Esophagus muscularis mucosa (tissue), 4 donors: ENCODE data around the gene BBS9. TPM values are rescaled to one million over a fixed set of nuclear protein-coding genes. Genes with fewer than 3 reads are reported as not detected.
"Not testable (repeated sequence)": the region's sequence is repeated elsewhere in the genome, so short reads cannot be mapped to it uniquely, and the experiment has no call there.

Experiments
- DNase-seq: peaks from one replicate; pipeline ENCODE4 v3.0.0-alpha.2; 2017; ENCODE audit errors: extremely low spot score
- H3K27ac ChIP-seq, 4 donors: fragments of 200-600 bp; sonication (generic); replicated peaks in 1 of 4; 1 replicate in 3 of 4; 2 replicates in 1 of 4; pipeline ENCODE4 v1.5.1; 2016 to 2019; ENCODE audit warnings: mild to moderate bottlenecking in 1 of 4
- H3K27me3 ChIP-seq, 4 donors: fragments of 200-600 bp; sonication (generic); one replicate each; pipeline versions ENCODE4 v1.5.1 to v1.6.0; 2016 to 2019
- H3K36me3 ChIP-seq, 4 donors: fragments of 200-600 bp; sonication (generic); one replicate each; pipeline ENCODE4 v1.5.1; 2016 to 2019
- H3K4me1 ChIP-seq, 4 donors: fragments of 200-600 bp; sonication (generic); one replicate each; pipeline ENCODE4 v1.5.1; 2016 to 2019
- H3K4me3 ChIP-seq, 4 donors: fragments of 200-600 bp; sonication (generic); 1 replicate in 2 of 4; 2 replicates in 2 of 4; pipeline ENCODE4 v1.5.1; 2016 to 2019; ENCODE audit warnings: mild to moderate bottlenecking in 4 of 4, moderate library complexity in 1 of 4
- H3K9me3 ChIP-seq, 4 donors: fragments of 200-600 bp; sonication (generic); 1 replicate in 3 of 4; 2 replicates in 1 of 4; pipeline ENCODE4 v1.5.1; 2016 to 2019
- EP300 ChIP-seq: sonication (generic); formaldehyde crosslinking; IDR thresholded peaks from one replicate; pipeline ENCODE4 v1.6.1; 2017; ENCODE audit warnings: antibody characterized with exemption
- POLR2A ChIP-seq: fragments of 450-650 bp; IDR thresholded peaks from one replicate; pipeline ENCODE4 v1.6.1; 2017; ENCODE audit warnings: antibody characterized with exemption, moderate library complexity, mild to moderate bottlenecking, low read depth
- POLR2AphosphoS5 ChIP-seq, 2 donors: sonication (generic); formaldehyde crosslinking; IDR thresholded peaks; one replicate each; pipeline ENCODE4 v1.6.1; 2017; ENCODE audit warnings: antibody characterized with exemption in 2 of 2
- WGBS: methylation state at CpG from one replicate; pipeline ENCODE4 v1.1.5; 2018; 5-methylcytosine and 5-hydroxymethylcytosine counted together
- intact Hi-C: fragments of 100-400 bp; cut with DNase I; formaldehyde crosslinking; loops from one replicate; pipeline ENCODE4 v1.15.1; 2023
- total RNA-seq, 4 donors: library from RNA; depleted of rRNA; stranded (reverse); fragments of >200 nt; gene quantifications; one replicate each; pipeline versions ENCODE4 v1.1.0 to v1.2.1, GENCODE V29; 2016
- TF ChIP-seq, protein P1 (sequence below), 3 experiments: fragments of 200-600 bp in 2 of 3; fragments of 450-650 bp in 1 of 3; sonication (generic) in 2 of 3; IDR thresholded peaks; one replicate each; pipeline ENCODE4 v1.5.1; 2017 to 2019; ENCODE audit warnings: antibody characterized with exemption in 3 of 3, mild to moderate bottlenecking in 2 of 3, moderate library complexity in 1 of 3

Gene BBS9
- total RNA-seq, 4 donors from 2014 or later = 14.7 to 20.8 (median 16.3) TPM

DNA sequence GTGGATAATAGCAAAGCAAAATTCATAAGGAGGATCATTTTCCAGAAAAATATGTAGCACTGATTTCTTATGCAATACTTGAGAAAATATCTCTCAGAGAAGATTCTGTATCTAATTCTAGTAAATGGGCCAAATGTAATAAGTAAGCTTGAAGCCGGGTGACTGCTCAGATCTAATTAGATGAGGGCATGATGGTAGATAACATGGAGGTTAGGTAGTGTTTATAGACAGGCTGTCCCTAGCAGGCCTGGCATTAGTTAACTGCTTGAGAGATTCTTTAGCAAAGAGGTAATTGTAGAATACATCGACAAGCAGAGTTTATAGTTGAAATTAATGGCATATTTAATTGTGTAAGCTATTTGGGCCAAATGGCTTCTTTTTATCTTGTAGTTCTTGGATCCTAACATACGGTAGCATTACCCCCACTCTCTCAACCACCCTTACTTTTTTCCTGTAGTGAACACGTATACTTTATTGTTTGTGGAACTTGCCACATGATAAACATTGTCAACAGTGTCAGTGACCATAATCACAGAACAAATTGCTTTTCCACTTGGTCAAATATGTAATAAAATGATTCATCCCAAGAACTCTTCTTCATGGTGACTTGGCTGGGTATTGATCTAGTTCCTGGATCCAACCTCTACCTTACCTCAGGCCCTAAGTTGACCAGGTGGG lies 343.1 kb downstream of the BBS9 start:
- H3K27me3 ChIP-seq = no peaks in the 10 kb centered on the region
- no peak overlapping the region for H3K4me3 ChIP-seq
- WGBS = 75% methylated on average over 4 of the region's 4 CpGs
- TF ChIP-seq POLR2AphosphoS5 (IDR thresholded peaks at IDR 0.05) (no peak), POLR2A (no peak), EP300 (no peak)
- TF ChIP-seq, protein P1, sequence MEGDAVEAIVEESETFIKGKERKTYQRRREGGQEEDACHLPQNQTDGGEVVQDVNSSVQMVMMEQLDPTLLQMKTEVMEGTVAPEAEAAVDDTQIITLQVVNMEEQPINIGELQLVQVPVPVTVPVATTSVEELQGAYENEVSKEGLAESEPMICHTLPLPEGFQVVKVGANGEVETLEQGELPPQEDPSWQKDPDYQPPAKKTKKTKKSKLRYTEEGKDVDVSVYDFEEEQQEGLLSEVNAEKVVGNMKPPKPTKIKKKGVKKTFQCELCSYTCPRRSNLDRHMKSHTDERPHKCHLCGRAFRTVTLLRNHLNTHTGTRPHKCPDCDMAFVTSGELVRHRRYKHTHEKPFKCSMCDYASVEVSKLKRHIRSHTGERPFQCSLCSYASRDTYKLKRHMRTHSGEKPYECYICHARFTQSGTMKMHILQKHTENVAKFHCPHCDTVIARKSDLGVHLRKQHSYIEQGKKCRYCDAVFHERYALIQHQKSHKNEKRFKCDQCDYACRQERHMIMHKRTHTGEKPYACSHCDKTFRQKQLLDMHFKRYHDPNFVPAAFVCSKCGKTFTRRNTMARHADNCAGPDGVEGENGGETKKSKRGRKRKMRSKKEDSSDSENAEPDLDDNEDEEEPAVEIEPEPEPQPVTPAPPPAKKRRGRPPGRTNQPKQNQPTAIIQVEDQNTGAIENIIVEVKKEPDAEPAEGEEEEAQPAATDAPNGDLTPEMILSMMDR (IDR thresholded peaks at IDR 0.05) = no peak
- H3K27ac ChIP-seq = no peak overlapping the region
- H3K9me3 ChIP-seq = no peaks in the 10 kb centered on the region
- intact Hi-C loops = no loop called here
- H3K4me1 ChIP-seq = no peaks in the 10 kb centered on the region
- no peaks in the 10 kb centered on the region for H3K36me3 ChIP-seq
- no peak for DNase-seq

DNA sequence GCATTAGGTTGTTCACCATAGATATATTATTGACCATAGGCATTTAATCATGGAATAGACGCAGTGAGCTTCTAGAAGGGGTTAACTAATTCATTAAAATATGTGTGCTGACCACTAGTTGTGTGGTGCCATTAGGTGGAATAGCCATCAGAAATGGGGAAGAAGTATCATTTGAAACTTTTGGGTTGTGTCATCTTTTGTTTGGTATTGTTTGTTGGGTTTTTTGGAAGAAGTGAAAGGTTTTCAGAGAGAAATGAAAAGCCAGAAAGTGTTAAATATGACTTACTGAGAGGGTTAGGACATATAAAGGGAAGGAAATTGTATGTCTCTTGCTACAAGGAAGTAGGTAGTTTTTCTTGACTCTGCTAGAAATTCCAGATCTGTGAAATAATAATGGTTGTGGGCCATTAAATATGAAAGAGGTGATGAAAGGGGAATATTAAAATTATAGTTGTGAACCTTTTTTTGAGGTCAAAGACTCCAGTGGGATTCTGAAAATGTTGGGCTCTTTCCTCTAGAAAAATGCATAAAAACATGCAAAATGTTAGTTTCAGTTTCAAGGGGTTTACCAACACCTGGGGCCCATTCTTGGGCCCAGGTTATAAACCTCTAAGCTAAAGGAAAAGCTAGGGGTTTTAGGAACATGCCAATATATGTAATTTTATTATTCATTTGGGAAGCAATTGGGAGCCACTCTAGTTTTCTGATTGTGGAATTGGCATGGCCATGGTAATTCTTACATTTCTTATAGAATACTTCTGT lies 348.5 kb downstream of the BBS9 start:
- 100% methylated on average over 1 of the region's 1 CpG for WGBS
- Histone ChIP-seq H3K36me3 (no peaks in the 10 kb centered on the region), H3K4me3 (no peak overlapping the region), H3K27ac (no peak overlapping the region), H3K9me3 (peaks cover 0 to 3% (median 0%) of the 10 kb centered on the region in 4 donors), H3K4me1 (no peaks in the 10 kb centered on the region), H3K27me3 (no peaks in the 10 kb centered on the region)
- DNase-seq = no peak
- intact Hi-C loops = no loop called here
- TF ChIP-seq, protein P1 (IDR thresholded peaks at IDR 0.05) = no peak
- TF ChIP-seq POLR2AphosphoS5 (IDR thresholded peaks at IDR 0.05) (no peak), EP300 (no peak), POLR2A (no peak)

DNA sequence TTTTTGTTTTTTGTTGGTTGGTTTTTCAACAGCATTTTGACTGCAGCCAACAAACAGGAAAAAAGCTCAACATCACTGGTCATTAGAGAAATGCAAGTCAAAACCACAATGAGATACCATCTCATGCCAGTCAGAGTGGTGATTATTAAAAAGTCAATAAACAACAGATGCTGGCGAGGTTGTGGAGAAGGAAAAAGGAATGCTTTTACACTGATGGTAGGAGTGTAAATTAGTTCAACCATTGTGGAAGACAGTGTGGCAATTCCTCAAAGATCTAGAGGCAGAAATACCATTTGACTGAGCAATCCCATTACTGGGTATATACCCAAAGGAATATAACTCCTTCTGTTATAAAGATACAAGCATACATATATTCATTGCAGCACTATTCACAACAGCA lies 355.1 kb downstream of the BBS9 start:
- H3K27me3 ChIP-seq, H3K27ac ChIP-seq, H3K36me3 ChIP-seq, H3K4me3 ChIP-seq, DNase-seq, intact Hi-C loops, H3K9me3 ChIP-seq, H3K4me1 ChIP-seq: not testable (repeated sequence)
- 86% methylated on average over 1 of the region's 1 CpG for WGBS

DNA sequence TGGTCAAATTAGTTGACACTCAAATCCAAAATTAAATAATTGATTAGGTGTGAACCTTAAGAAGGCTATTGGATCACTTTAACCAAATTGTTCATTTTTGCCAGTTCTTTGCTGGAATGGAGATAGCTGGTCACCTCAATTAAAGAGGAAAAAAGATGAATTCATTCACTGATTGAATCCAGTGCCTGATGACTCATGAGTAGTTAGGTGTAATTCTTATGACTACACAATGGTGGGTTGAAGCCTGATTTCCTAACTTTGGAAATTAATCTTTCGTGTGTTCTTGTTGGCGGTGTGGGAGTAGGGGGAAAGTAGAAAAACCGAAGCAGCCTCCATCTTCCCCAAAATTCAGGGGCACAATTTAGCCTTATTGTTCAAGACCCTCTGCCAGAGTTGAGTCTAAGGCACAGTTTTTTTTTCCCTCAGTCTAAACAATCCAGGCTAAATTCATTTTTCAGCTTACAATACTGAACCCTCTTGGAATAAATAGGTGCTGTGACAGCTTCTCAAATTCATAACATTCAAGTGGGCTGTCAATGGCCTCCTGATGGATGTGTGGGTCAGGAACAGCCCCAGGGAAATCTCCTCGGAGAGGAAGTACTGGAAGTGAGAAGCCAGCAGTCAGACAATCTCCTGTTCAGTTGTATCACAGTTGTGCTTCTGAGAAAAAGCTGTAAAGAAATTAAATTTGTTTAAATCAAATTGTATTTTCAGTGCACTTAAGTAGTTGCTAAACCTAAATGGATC lies 356.6 kb downstream of the BBS9 start:
- WGBS = 92% methylated on average over 4 of the region's 4 CpGs
- intact Hi-C loops = no loop called here
- Histone ChIP-seq H3K27me3 (no peaks in the 10 kb centered on the region), H3K9me3 (no peaks in the 10 kb centered on the region), H3K36me3 (peaks cover 0 to 5% (median 0%) of the 10 kb centered on the region in 4 donors), H3K4me3 (no peak overlapping the region), H3K27ac (no peak overlapping the region), H3K4me1 (no peaks in the 10 kb centered on the region)
- TF ChIP-seq POLR2A (no peak), POLR2AphosphoS5 (IDR thresholded peaks at IDR 0.05) (no peak), EP300 (no peak)
- TF ChIP-seq, protein P1 (IDR thresholded peaks at IDR 0.05) = no peak
- no peak for DNase-seq

DNA sequence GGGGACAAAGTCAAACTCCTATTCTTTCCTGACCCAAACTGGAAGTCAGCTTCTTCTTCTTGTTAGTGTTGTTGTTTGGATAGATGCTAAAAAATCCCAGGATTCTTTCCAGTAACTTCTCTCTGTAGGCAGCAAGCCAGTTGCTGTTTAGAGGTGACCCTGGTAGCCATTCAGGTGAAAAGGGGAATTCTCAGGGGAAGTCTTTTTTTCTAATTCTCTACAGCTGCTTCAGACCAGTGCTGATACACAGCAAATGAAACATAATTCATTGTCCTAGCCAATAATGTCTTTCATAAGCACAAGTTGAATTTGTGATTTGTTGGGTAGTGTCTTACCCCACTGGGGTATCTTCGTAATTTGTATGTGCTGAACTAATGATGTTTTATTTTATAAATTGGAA lies 357.3 kb downstream of the BBS9 start:
- H3K4me1 ChIP-seq = no peaks in the 10 kb centered on the region
- WGBS = 100% methylated on average over 1 of the region's 1 CpG
- intact Hi-C loops = no loop called here

More for the DNA sequence above, 357.3 kb downstream of the BBS9 start:
- TF ChIP-seq POLR2AphosphoS5 (IDR thresholded peaks at IDR 0.05) (no peak), EP300 (no peak), POLR2A (no peak)
- TF ChIP-seq, protein P1 (IDR thresholded peaks at IDR 0.05) = no peak
- H3K27me3 ChIP-seq = no peaks in the 10 kb centered on the region
- H3K27ac ChIP-seq = no peak overlapping the region
- no peak overlapping the region for H3K4me3 ChIP-seq
- DNase-seq = no peak
- no peaks in the 10 kb centered on the region for H3K9me3 ChIP-seq
- peaks cover 0 to 5% (median 0%) of the 10 kb centered on the region in 4 donors for H3K36me3 ChIP-seq
